CD4-positive, alpha-beta memory T cell (primary cell): ENCODE measurements around the gene FIGNL2. TPM values are rescaled to one million over a fixed set of nuclear protein-coding genes. Genes with fewer than 3 reads are reported as not detected.

Experiments
- CTCF ChIA-PET: fragments of 350-600 bp; sonication (Branson Sonifier 250); formaldehyde crosslinking; loops from one replicate; lab custom pipeline; 2021; ENCODE audit warnings: inconsistent platforms; ENCODE audit not compliant: partially characterized antibody; lab: Charles Lee
- POLR2A ChIA-PET: fragments of 350-600 bp; sonication (Branson Sonifier 250); formaldehyde crosslinking; loops from one replicate; lab custom pipeline; 2021; ENCODE audit not compliant: partially characterized antibody; lab: Charles Lee
- DNase-seq, 5 donors: peaks; one replicate each; pipeline versions ENCODE4 v3.0.0 to v3.0.0-alpha.2; 2020 to 2022; ENCODE audit warnings: mixed read lengths in 1 of 5
- H3K27ac ChIP-seq: one replicate; pipeline ENCODE4 v1.7.0; 2013; ENCODE audit warnings: low read depth, low read length
- H3K27me3 ChIP-seq: 2 replicates; pipeline ENCODE4 v1.7.0; 2013; ENCODE audit warnings: mild to moderate bottlenecking, low read length, moderate library complexity; ENCODE audit not compliant: insufficient read depth
- H3K36me3 ChIP-seq: 2 replicates; pipeline ENCODE4 v1.7.0; 2013; ENCODE audit warnings: mild to moderate bottlenecking, low read length, moderate library complexity; ENCODE audit not compliant: insufficient read depth
- H3K4me1 ChIP-seq: 2 replicates; pipeline ENCODE4 v1.7.0; 2013; ENCODE audit warnings: mild to moderate bottlenecking, low read length, moderate library complexity; ENCODE audit not compliant: insufficient read depth
- H3K4me3 ChIP-seq, 2 donors: one replicate each; pipeline ENCODE4 v1.7.0; 2013; ENCODE audit warnings: low read length in 2 of 2, mild to moderate bottlenecking in 1 of 2
- H3K9me3 ChIP-seq, 2 donors: one replicate each; pipeline ENCODE4 v1.7.0; 2013; ENCODE audit warnings: low read length in 2 of 2, control low read depth in 1 of 2; ENCODE audit not compliant: control insufficient read depth in 1 of 2
- H3K27ac Mint-ChIP-seq, 7 donors: one replicate each; pipeline ENCODE4 v1.8.0; 2020 to 2021; ENCODE audit warnings: mixed read lengths in 7 of 7, mild to moderate bottlenecking in 6 of 7, inconsistent platforms in 3 of 7, moderate library complexity in 3 of 7
- H3K27me3 Mint-ChIP-seq, 2 donors: one replicate each; pipeline ENCODE4 v1.8.0; 2020 to 2021; ENCODE audit warnings: mixed read lengths in 2 of 2
- H3K36me3 Mint-ChIP-seq, 2 donors: one replicate each; pipeline ENCODE4 v1.8.0; 2020 to 2021; ENCODE audit warnings: mixed read lengths in 2 of 2, inconsistent platforms in 1 of 2, mild to moderate bottlenecking in 1 of 2
- H3K4me1 Mint-ChIP-seq, 4 donors: one replicate each; pipeline ENCODE4 v1.8.0; 2020 to 2021; ENCODE audit warnings: mixed read lengths in 4 of 4, mild to moderate bottlenecking in 1 of 4
- H3K4me3 Mint-ChIP-seq, 8 donors: one replicate each; pipeline ENCODE4 v1.8.0; 2020 to 2021; ENCODE audit warnings: mixed read lengths in 8 of 8, mild to moderate bottlenecking in 7 of 8, moderate library complexity in 6 of 8, inconsistent platforms in 3 of 8
- H3K9me3 Mint-ChIP-seq, 8 donors: one replicate each; pipeline ENCODE4 v1.8.0; 2020 to 2021; ENCODE audit warnings: mixed read lengths in 8 of 8, mild to moderate bottlenecking in 5 of 8, inconsistent platforms in 3 of 8, moderate library complexity in 1 of 8
- intact Hi-C: fragments of 100-400 bp; cut with micrococcal nuclease; formaldehyde crosslinking; loops from one replicate; pipeline ENCODE4 v1.15.1; 2023
- polyA plus RNA-seq, 2 donors: library from polyadenylated mRNA; unstranded; fragments of 300-500 nt; fragmentation: Illumina TruSeq; gene quantifications; one replicate each; pipeline ENCODE4 v1.2.3, GENCODE V29; 2021
- total RNA-seq, 2 experiments: library from RNA; stranded (reverse); gene quantifications; one replicate each; pipeline ENCODE4 v1.2.3, GENCODE V29; 2021

FIGNL2 gene
- total and polyA plus RNA-seq, 4 experiments from 2014 or later, result 0.10 to 1.5 (median 1.2) TPM; not detected in 1

DNA sequence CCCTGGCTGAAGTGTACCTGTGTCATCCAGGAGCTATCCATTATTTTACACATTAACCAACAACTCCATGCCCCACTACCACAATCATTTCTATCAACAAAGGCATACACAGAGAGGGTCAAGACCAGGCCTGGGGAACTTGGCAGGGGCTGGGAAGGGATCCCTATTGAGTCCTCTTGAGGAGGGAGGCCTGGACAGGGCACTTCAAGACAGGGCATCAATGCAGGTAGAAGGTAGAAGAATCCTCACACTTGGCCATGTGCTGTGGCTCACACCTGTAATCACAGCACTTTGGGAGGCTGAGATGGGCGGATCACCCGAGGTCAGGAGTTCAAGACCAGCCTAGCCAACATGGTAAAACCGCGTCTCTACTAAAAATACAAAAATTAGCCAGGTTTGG lies 26.0 kb upstream of the FIGNL2 start:
- Mint-ChIP-seq H3K9me3 (no peaks in the 10 kb centered on the region), H3K27me3 (peaks cover 18 to 30% of the 10 kb centered on the region in 2 donors), H3K36me3 (no peaks in the 10 kb centered on the region), H3K27ac (no peak overlapping the region), H3K4me3 (no peak overlapping the region), H3K4me1 (peaks cover 0 to 9% (median 0%) of the 10 kb centered on the region in 4 donors)
- ChIA-PET CTCF (interaction anchor here (1.0 to 2.1 kb wide), 5 partner anchors 11 to 74 kb away, joined by 3 to 12 read pairs (median 3); no protein-coding TSS in a partner anchor), POLR2A (no interaction called here)
- H3K27ac ChIP-seq, result no peak overlapping the region
- H3K27me3 ChIP-seq, result no peaks in the 10 kb centered on the region
- intact Hi-C loops, result no loop called here
- DNase-seq, result no peak
- H3K4me3 ChIP-seq, result no peak overlapping the region
- no peaks in the 10 kb centered on the region for H3K4me1 ChIP-seq
- H3K9me3 ChIP-seq, result no peaks in the 10 kb centered on the region
- no peaks in the 10 kb centered on the region for H3K36me3 ChIP-seq

DNA sequence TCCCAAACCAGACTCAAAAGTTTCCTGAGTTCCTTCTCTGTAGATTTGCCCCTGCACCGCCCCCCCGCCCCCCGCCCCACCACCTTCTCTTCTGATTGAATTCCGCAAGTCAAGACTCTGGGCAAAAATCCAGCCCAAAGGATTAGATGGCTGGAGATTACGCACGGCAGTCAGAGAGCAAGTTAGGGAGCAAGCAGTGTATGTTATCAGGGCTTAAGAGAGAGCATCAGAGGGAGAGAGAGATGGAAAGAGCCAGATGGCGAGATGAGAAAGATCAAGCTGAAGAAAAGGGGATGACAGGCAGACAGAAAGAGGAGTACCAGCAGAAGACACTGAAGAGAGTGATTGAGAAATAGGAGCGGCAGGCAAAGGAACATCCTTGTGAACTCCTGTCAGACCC lies 25.5 kb upstream of the FIGNL2 start:
- Mint-ChIP-seq H3K36me3 (no peaks in the 10 kb centered on the region), H3K4me3 (no peak overlapping the region), H3K27me3 (peaks cover 16 to 28% of the 10 kb centered on the region in 2 donors), H3K27ac (no peak overlapping the region), H3K4me1 (peaks cover 0 to 9% (median under 1%) of the 10 kb centered on the region in 4 donors), H3K9me3 (no peaks in the 10 kb centered on the region)
- intact Hi-C loops, result no loop called here
- ChIA-PET CTCF (interaction anchor here (1.0 to 1.6 kb wide), 2 partner anchors 20 to 49 kb away, joined by 3 read pairs; no protein-coding TSS in a partner anchor), POLR2A (no interaction called here)
- DNase-seq, result no peak
- Histone ChIP-seq H3K4me1 (no peaks in the 10 kb centered on the region), H3K27me3 (peaks cover 2% of the 10 kb centered on the region), H3K27ac (no peak overlapping the region), H3K9me3 (no peaks in the 10 kb centered on the region), H3K4me3 (no peak overlapping the region), H3K36me3 (no peaks in the 10 kb centered on the region)

DNA sequence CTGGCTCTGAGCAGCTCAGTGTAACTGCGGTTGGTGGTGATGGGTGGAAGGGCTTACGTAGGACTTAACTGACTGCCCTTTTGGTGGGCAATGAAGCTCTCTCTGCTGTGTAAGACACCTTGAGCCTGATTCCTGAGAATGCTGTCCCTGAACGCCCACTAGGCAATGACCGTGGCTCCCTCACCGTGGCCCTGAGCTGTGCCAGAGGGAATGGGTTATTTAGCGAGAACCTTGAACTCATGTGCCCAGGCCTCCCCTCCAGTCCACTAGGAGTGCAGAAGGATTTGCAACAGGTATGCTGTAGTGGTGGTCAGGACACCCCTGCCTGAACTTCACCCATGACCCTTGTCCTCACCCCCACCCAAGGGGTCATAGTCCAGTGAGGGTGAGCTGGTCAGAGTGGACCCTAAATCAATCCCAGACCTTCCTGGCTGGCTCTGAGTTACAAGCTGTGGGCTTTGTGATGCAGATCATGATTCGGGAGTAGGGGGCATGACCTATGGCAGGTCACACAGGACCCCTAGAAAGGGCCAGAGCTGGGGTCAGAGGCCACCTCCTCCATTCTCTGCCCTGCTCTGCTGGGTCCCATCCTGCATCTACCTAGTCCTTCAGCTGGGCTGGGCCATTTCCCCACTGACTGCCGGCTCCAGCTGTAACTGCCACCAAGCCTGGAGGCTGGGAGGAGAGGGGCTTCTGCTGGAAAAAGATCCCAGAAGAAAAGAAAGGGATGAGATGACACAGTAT lies 24.9 kb upstream of the FIGNL2 start:
- H3K4me3 Mint-ChIP-seq, result no peak overlapping the region
- H3K27me3 Mint-ChIP-seq, result peaks cover 20 to 30% of the 10 kb centered on the region in 2 donors
- Histone ChIP-seq H3K27me3 (peaks cover 7% of the 10 kb centered on the region), H3K27ac (no peak overlapping the region), H3K4me3 (no peak overlapping the region), H3K4me1 (no peaks in the 10 kb centered on the region), H3K9me3 (no peaks in the 10 kb centered on the region), H3K36me3 (no peaks in the 10 kb centered on the region)
- peaks cover 0 to 9% (median 4%) of the 10 kb centered on the region in 4 donors for H3K4me1 Mint-ChIP-seq
- no peaks in the 10 kb centered on the region for H3K36me3 Mint-ChIP-seq
- ChIA-PET POLR2A (no interaction called here), CTCF (interaction anchor here (1.0 to 1.6 kb wide), 2 partner anchors 20 to 50 kb away, joined by 3 read pairs; no protein-coding TSS in a partner anchor)
- peaks cover 0 to 2% (median 0%) of the 10 kb centered on the region in 8 donors for H3K9me3 Mint-ChIP-seq
- no peak for DNase-seq
- intact Hi-C loops, result no loop called here
- H3K27ac Mint-ChIP-seq, result no peak overlapping the region

DNA sequence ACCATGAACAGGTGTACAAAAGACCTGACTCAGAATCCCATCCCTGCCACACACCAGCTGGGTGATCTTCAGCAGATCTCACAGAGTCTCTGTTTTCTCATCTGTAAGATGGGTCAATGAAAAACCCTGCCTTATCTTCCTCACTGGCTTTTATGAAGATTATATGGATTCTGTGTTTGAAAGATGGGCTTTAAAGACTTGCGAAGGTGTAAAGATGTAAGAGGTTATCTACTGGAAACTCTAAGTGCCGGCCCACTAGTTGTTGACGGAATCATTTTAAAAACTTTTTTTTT lies 24.1 kb upstream of the FIGNL2 start:
- peaks cover 26 to 35% of the 10 kb centered on the region in 2 donors for H3K27me3 Mint-ChIP-seq
- ChIA-PET CTCF (interaction anchor here (1.6 kb wide), 1 partner anchor 21 kb away, joined by 3 read pairs; no protein-coding TSS in a partner anchor), POLR2A (no interaction called here)
- Histone ChIP-seq H3K27me3 (peaks cover 11% of the 10 kb centered on the region), H3K9me3 (no peaks in the 10 kb centered on the region), H3K36me3 (no peaks in the 10 kb centered on the region), H3K27ac (no peak overlapping the region), H3K4me3 (no peak overlapping the region), H3K4me1 (no peaks in the 10 kb centered on the region)
- H3K27ac Mint-ChIP-seq, result no peak overlapping the region
- H3K9me3 Mint-ChIP-seq, result peaks cover 0 to 2% (median 0%) of the 10 kb centered on the region in 8 donors
- H3K36me3 Mint-ChIP-seq, result no peaks in the 10 kb centered on the region
- DNase-seq, result no peak
- no peak overlapping the region for H3K4me3 Mint-ChIP-seq
- peaks cover 0 to 11% (median 7%) of the 10 kb centered on the region in 4 donors for H3K4me1 Mint-ChIP-seq
- intact Hi-C loops, result no loop called here

DNA sequence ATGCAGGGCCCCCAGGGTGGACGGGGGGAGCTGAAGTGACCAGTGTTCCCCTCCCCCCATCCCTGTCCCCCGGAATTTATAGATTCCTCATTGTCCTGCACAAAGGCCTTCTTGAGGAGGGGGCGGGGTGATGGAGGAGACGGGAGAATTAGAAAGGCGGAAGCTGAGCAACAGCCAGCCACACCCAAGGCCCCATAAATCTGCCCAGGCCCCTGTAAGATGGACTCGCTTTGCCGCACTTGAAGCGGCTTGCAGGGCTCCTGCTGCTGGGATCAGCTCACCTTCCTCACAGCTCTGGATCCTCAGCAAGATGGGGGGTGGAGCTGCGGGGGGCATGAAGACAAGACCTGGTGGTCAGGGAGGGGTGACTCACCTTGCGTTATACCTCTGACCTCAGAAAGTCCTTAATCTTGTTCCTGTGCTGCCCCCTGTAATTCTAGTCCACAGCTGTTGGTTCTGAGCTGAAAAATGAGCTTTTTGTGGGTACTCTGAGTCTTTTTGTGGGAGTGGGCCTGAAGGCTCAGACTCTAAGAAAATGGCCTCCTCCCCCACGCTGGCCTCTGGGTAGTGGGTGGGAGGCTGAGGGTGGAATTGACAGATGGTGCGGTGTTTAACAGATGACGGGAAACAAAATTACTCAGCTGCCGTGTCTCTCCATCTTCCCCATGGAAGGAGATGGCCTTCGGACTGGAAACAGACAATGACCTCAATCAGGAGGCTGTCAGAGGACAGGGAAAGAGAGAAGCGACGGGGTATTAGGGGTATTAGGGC lies 23.6 kb upstream of the FIGNL2 start:
- H3K27ac ChIP-seq, result no peak overlapping the region
- H3K4me3 Mint-ChIP-seq, result no peak overlapping the region
- peaks cover 13% of the 10 kb centered on the region for H3K27me3 ChIP-seq
- no peak overlapping the region for H3K4me3 ChIP-seq
- peaks cover 0 to 11% (median 7%) of the 10 kb centered on the region in 4 donors for H3K4me1 Mint-ChIP-seq
- POLR2A ChIA-PET, result no interaction called here
- H3K9me3 Mint-ChIP-seq, result peaks cover 0 to 2% (median 0%) of the 10 kb centered on the region in 8 donors
- no peaks in the 10 kb centered on the region for H3K4me1 ChIP-seq
- peak overlapping the region in 1 of 7 donors; percentile 45 for H3K27ac Mint-ChIP-seq
- H3K36me3 ChIP-seq, result no peaks in the 10 kb centered on the region
- H3K9me3 ChIP-seq, result no peaks in the 10 kb centered on the region
- no peak for DNase-seq
- intact Hi-C loops, result loop anchor here (1.0 kb wide), 1 partner anchor 108 kb away; no protein-coding TSS in a partner anchor
- H3K27me3 Mint-ChIP-seq, result peaks cover 27 to 40% of the 10 kb centered on the region in 2 donors
- CTCF ChIA-PET, result no interaction called here
- H3K36me3 Mint-ChIP-seq, result no peaks in the 10 kb centered on the region

DNA sequence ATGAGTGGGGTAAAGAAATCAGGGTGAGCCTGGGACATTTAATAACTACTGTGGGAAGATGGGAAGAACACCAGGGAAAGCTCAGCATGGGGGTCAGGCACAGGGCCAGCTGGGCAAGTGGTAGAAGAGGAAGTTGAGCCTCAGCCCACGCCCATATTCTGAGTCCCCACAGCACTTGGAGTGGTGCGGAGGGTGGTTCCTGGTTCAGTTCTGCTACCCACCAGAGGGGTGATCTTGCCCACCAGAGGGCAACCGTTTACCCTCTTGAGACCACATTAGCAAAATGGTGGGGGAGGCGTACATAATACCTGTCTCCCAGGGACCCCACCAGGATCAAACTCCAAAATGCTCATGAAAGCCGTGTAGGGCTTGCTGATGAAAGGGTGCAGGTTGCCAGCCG lies 22.6 kb upstream of the FIGNL2 start:
- CTCF ChIA-PET, result no interaction called here
- intact Hi-C loops, result loop anchor here (1.0 kb wide), 1 partner anchor 109 kb away; no protein-coding TSS in a partner anchor
- no peak for DNase-seq
- Histone ChIP-seq H3K27ac (no peak overlapping the region), H3K27me3 (peaks cover 16% of the 10 kb centered on the region), H3K4me1 (no peaks in the 10 kb centered on the region), H3K4me3 (no peak overlapping the region), H3K9me3 (no peaks in the 10 kb centered on the region), H3K36me3 (no peaks in the 10 kb centered on the region)
- H3K9me3 Mint-ChIP-seq, result peaks cover 0 to 2% (median 0%) of the 10 kb centered on the region in 8 donors
- H3K36me3 Mint-ChIP-seq, result no peaks in the 10 kb centered on the region
- H3K4me3 Mint-ChIP-seq, result no peak overlapping the region
- no peak overlapping the region for H3K27ac Mint-ChIP-seq
- H3K27me3 Mint-ChIP-seq, result peaks cover 30 to 43% of the 10 kb centered on the region in 2 donors
- peaks cover 0 to 11% (median 7%) of the 10 kb centered on the region in 4 donors for H3K4me1 Mint-ChIP-seq
- POLR2A ChIA-PET, result no interaction called here

DNA sequence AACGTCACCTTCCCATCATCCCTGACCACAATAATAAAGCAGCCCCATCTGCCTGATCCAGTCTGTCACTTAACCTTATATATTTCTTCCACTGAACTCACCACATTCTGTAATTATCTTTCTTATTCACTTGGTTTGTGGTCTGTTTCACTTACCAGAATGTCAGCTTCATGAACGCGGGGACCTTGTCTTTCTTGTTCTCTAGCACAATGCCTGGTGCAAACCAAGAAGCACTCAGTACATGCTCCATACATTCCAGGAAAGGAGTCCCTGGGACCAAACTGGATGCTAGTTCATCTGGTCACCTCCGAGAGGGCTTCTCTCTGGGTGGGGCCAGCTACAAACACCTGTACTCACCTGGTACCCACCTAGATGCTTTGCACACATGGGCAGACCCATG lies 22.0 kb upstream of the FIGNL2 start:
- intact Hi-C loops, result no loop called here
- H3K27ac ChIP-seq, result no peak overlapping the region
- no peaks in the 10 kb centered on the region for H3K36me3 ChIP-seq
- no peaks in the 10 kb centered on the region for H3K4me1 ChIP-seq
- no peak overlapping the region for H3K4me3 ChIP-seq
- POLR2A ChIA-PET, result no interaction called here
- no peak for DNase-seq
- H3K27me3 ChIP-seq, result peaks cover 16% of the 10 kb centered on the region
- Mint-ChIP-seq H3K4me1 (peaks cover 0 to 11% (median 7%) of the 10 kb centered on the region in 4 donors), H3K36me3 (no peaks in the 10 kb centered on the region), H3K9me3 (peaks cover 0 to 2% (median 0%) of the 10 kb centered on the region in 8 donors), H3K27ac (no peak overlapping the region), H3K27me3 (peaks cover 30 to 45% of the 10 kb centered on the region in 2 donors), H3K4me3 (no peak overlapping the region)
- CTCF ChIA-PET, result no interaction called here
- H3K9me3 ChIP-seq, result no peaks in the 10 kb centered on the region
